Measurements from ENCODE around the gene CARD19.

CARD19 gene

GRCh38 chr9:93126151-93126781 is 30.2 kb downstream of the CARD19 start:
- TF ChIP-seq EZH2 (optimal IDR thresholded peaks at IDR 0.05; ENCODE audit: low read depth, low read length) (no peak), CTCF (IDR thresholded peaks at IDR 0.05; ENCODE audit: low read length) (no peak), EZH2phosphoT487 (IDR thresholded peaks at IDR 0.05; ENCODE audit: low read length) (no peak)
- Histone ChIP-seq H3K4me1 (ENCODE audit: low read length) (no peaks in the 10 kb centered on the region), H3K9me3 (replicated peaks; ENCODE audit: insufficient read depth, low read length) (no peaks in the 10 kb centered on the region), H3K4me3 (ENCODE audit: low read length) (no peak overlapping the region), H3K9ac (ENCODE audit: low read length) (no peak overlapping the region), H3K9me2 (replicated peaks; ENCODE audit: insufficient read depth, low read length) (no peaks in the 10 kb centered on the region), H4K20me1 (ENCODE audit: insufficient read depth, low read length) (no peaks in the 10 kb centered on the region), H3K79me2 (ENCODE audit: low read length) (peaks cover 6% of the 10 kb centered on the region), H3K27me3 (replicated peaks; ENCODE audit: insufficient read depth, low read length) (no peaks in the 10 kb centered on the region), H3K36me3 (replicated peaks; ENCODE audit: insufficient read depth, low read length) (no peaks in the 10 kb centered on the region), H3F3A (ENCODE audit: insufficient read depth, low read length) (no peaks in the 10 kb centered on the region), H3K27ac (ENCODE audit: low read length) (no peak overlapping the region), H3K4me2 (ENCODE audit: low read depth, low read length) (no peak overlapping the region), H2AFZ (ENCODE audit: low read length) (no peak overlapping the region)
- DNase-seq = no peak

GRCh38 chr9:93126825-93127368 is 30.9 kb downstream of the CARD19 start:
- H3K27ac ChIP-seq (ENCODE audit: low read length) = no peak overlapping the region
- H4K20me1 ChIP-seq (ENCODE audit: insufficient read depth, low read length) = no peaks in the 10 kb centered on the region
- no peak overlapping the region for H2AFZ ChIP-seq (ENCODE audit: low read length)
- no peaks in the 10 kb centered on the region for H3K27me3 ChIP-seq (replicated peaks; ENCODE audit: insufficient read depth, low read length)
- H3K36me3 ChIP-seq (replicated peaks; ENCODE audit: insufficient read depth, low read length) = no peaks in the 10 kb centered on the region
- H3K79me2 ChIP-seq (ENCODE audit: low read length) = peaks cover 12% of the 10 kb centered on the region
- H3K9me3 ChIP-seq (replicated peaks; ENCODE audit: insufficient read depth, low read length) = no peaks in the 10 kb centered on the region
- no peak for DNase-seq
- no peak overlapping the region for H3K4me2 ChIP-seq (ENCODE audit: low read depth, low read length)
- no peaks in the 10 kb centered on the region for H3K9me2 ChIP-seq (replicated peaks; ENCODE audit: insufficient read depth, low read length)
- TF ChIP-seq EZH2phosphoT487 (IDR thresholded peaks at IDR 0.05; ENCODE audit: low read length) (no peak), CTCF (IDR thresholded peaks at IDR 0.05; ENCODE audit: low read length) (no peak), EZH2 (optimal IDR thresholded peaks at IDR 0.05; ENCODE audit: low read depth, low read length) (no peak)
- H3K4me1 ChIP-seq (ENCODE audit: low read length) = no peaks in the 10 kb centered on the region
- no peak overlapping the region for H3K4me3 ChIP-seq (ENCODE audit: low read length)
- no peak overlapping the region for H3K9ac ChIP-seq (ENCODE audit: low read length)
- H3F3A ChIP-seq (ENCODE audit: insufficient read depth, low read length) = no peaks in the 10 kb centered on the region

GRCh38 chr9:93127395-93127911 is 31.4 kb downstream of the CARD19 start:
- no peaks in the 10 kb centered on the region for H3K4me1 ChIP-seq (ENCODE audit: low read length)
- no peak overlapping the region for H3K4me2 ChIP-seq (ENCODE audit: low read depth, low read length)
- peaks cover 18% of the 10 kb centered on the region for H3K79me2 ChIP-seq (ENCODE audit: low read length)
- no peaks in the 10 kb centered on the region for H4K20me1 ChIP-seq (ENCODE audit: insufficient read depth, low read length)
- TF ChIP-seq CTCF (IDR thresholded peaks at IDR 0.05; ENCODE audit: low read length) (no peak), EZH2phosphoT487 (IDR thresholded peaks at IDR 0.05; ENCODE audit: low read length) (no peak), EZH2 (optimal IDR thresholded peaks at IDR 0.05; ENCODE audit: low read depth, low read length) (no peak)
- H3K9me3 ChIP-seq (replicated peaks; ENCODE audit: insufficient read depth, low read length) = no peaks in the 10 kb centered on the region
- H3K27ac ChIP-seq (ENCODE audit: low read length) = no peak overlapping the region
- no peak overlapping the region for H2AFZ ChIP-seq (ENCODE audit: low read length)
- no peaks in the 10 kb centered on the region for H3K9me2 ChIP-seq (replicated peaks; ENCODE audit: insufficient read depth, low read length)
- no peaks in the 10 kb centered on the region for H3K36me3 ChIP-seq (replicated peaks; ENCODE audit: insufficient read depth, low read length)
- no peak for DNase-seq
- H3K4me3 ChIP-seq (ENCODE audit: low read length) = no peak overlapping the region
- H3K27me3 ChIP-seq (replicated peaks; ENCODE audit: insufficient read depth, low read length) = no peaks in the 10 kb centered on the region
- no peak overlapping the region for H3K9ac ChIP-seq (ENCODE audit: low read length)
- no peaks in the 10 kb centered on the region for H3F3A ChIP-seq (ENCODE audit: insufficient read depth, low read length)

All from MM.1S (cell line).